T-helper 1 cell treated with Interleukin-12 subunit alpha and Interleukin-12 subunit beta and Interleukin-4 antibody, amounts not matched to agents 30 μg/mL and 1 μg/mL, for 36 hours (primary cell): ENCODE measurements around the gene SOCS1.

ENCODE experiments used
- H3K27ac Mint-ChIP-seq: one replicate; pipeline ENCODE4 v1.8.0; 2021; ENCODE audit warnings: mild to moderate bottlenecking, mixed read lengths
- H3K27me3 Mint-ChIP-seq: one replicate; pipeline ENCODE4 v1.8.0; 2021; ENCODE audit warnings: low read depth, mixed read lengths
- H3K36me3 Mint-ChIP-seq: one replicate; pipeline ENCODE4 v1.8.0; 2021; ENCODE audit warnings: low read depth, mixed read lengths
- H3K4me1 Mint-ChIP-seq: one replicate; pipeline ENCODE4 v1.8.0; 2021; ENCODE audit warnings: low read depth, mixed read lengths
- H3K4me3 Mint-ChIP-seq: one replicate; pipeline ENCODE4 v1.8.0; 2021; ENCODE audit warnings: mild to moderate bottlenecking, moderate library complexity, mixed read lengths
- H3K9me3 Mint-ChIP-seq: one replicate; pipeline ENCODE4 v1.8.0; 2021; ENCODE audit warnings: mixed read lengths

SOCS1 gene

GRCh38 chr16:11274964-11275363, 19.0 kb upstream of the SOCS1 start:
- no peak overlapping the region for H3K27ac Mint-ChIP-seq
- no peaks in the 10 kb centered on the region for H3K9me3 Mint-ChIP-seq
- H3K27me3 Mint-ChIP-seq, result peaks cover 15% of the 10 kb centered on the region
- no peaks in the 10 kb centered on the region for H3K36me3 Mint-ChIP-seq
- no peaks in the 10 kb centered on the region for H3K4me1 Mint-ChIP-seq
- no peak overlapping the region for H3K4me3 Mint-ChIP-seq

GRCh38 chr16:11273721-11274324, 17.8 kb upstream of the SOCS1 start:
- no peaks in the 10 kb centered on the region for H3K9me3 Mint-ChIP-seq
- no peak overlapping the region for H3K27ac Mint-ChIP-seq
- no peaks in the 10 kb centered on the region for H3K36me3 Mint-ChIP-seq
- peaks cover 12% of the 10 kb centered on the region for H3K27me3 Mint-ChIP-seq
- no peak overlapping the region for H3K4me3 Mint-ChIP-seq
- no peaks in the 10 kb centered on the region for H3K4me1 Mint-ChIP-seq

- Mint-ChIP-seq H3K9me3 (no peaks in the 10 kb centered on the region), H3K4me1 (no peaks in the 10 kb centered on the region), H3K4me3 (no peak within 1 kb of the TSS), H3K27me3 (peaks cover 19% of the 10 kb centered on the region), H3K36me3 (no peaks in the 10 kb centered on the region), H3K27ac (no peak within 1 kb of the TSS)
Measured at GRCh38 chr16:11272921-11273720, 17.1 kb upstream of the SOCS1 start, which contains the start of gene PRM3. PRM3 (minus strand) TSS chr16:11273629; CDS start chr16:11273595, 34 bp downstream.

- no peaks in the 10 kb centered on the region for H3K9me3 Mint-ChIP-seq
- H3K27ac Mint-ChIP-seq, result no peak overlapping the region
- H3K4me3 Mint-ChIP-seq, result no peak overlapping the region
- no peaks in the 10 kb centered on the region for H3K36me3 Mint-ChIP-seq
- H3K4me1 Mint-ChIP-seq, result no peaks in the 10 kb centered on the region
- H3K27me3 Mint-ChIP-seq, result peaks cover 19% of the 10 kb centered on the region
Measured at GRCh38 chr16:11272484-11272883, 16.5 kb upstream of the SOCS1 start.

- peaks cover 17% of the 10 kb centered on the region for H3K27me3 Mint-ChIP-seq
- no peak overlapping the region for H3K27ac Mint-ChIP-seq
- no peaks in the 10 kb centered on the region for H3K9me3 Mint-ChIP-seq
Measured at GRCh38 chr16:11271610-11272009, 15.6 kb upstream of the SOCS1 start.

GRCh38 chr16:11270602-11271162, 14.7 kb upstream of the SOCS1 start:
- H3K27ac Mint-ChIP-seq, result no peak overlapping the region

More at GRCh38 chr16:11271610-11272009, 15.6 kb upstream of the SOCS1 start:
- H3K36me3 Mint-ChIP-seq, result no peaks in the 10 kb centered on the region
- no peaks in the 10 kb centered on the region for H3K4me1 Mint-ChIP-seq
- no peak overlapping the region for H3K4me3 Mint-ChIP-seq

GRCh38 chr16:11268921-11269375, 12.9 kb upstream of the SOCS1 start, which contains the start of gene TNP2:
TNP2 (minus strand) TSS chr16:11269325; CDS start chr16:11269262, 63 bp downstream.
- Mint-ChIP-seq H3K4me3 (no peak within 1 kb of the TSS), H3K36me3 (no peaks in the 10 kb centered on the region), H3K4me1 (peaks cover 8% of the 10 kb centered on the region), H3K27me3 (peaks cover 12% of the 10 kb centered on the region), H3K9me3 (no peaks in the 10 kb centered on the region), H3K27ac (no peak within 1 kb of the TSS)

More at GRCh38 chr16:11270602-11271162, 14.7 kb upstream of the SOCS1 start:
- Mint-ChIP-seq H3K36me3 (no peaks in the 10 kb centered on the region), H3K27me3 (peaks cover 17% of the 10 kb centered on the region), H3K4me1 (no peaks in the 10 kb centered on the region), H3K4me3 (no peak overlapping the region), H3K9me3 (no peaks in the 10 kb centered on the region)

- Mint-ChIP-seq H3K27me3 (peaks cover 14% of the 10 kb centered on the region), H3K36me3 (no peaks in the 10 kb centered on the region), H3K27ac (no peak overlapping the region), H3K4me1 (peaks cover 23% of the 10 kb centered on the region), H3K4me3 (no peak overlapping the region), H3K9me3 (no peaks in the 10 kb centered on the region)
Measured at GRCh38 chr16:11265124-11265523, 9.1 kb upstream of the SOCS1 start.

- H3K4me3 Mint-ChIP-seq, result peak overlapping the region; percentile 36
- H3K4me1 Mint-ChIP-seq, result peaks cover 29% of the 10 kb centered on the region
- peaks cover 12% of the 10 kb centered on the region for H3K27me3 Mint-ChIP-seq
- H3K36me3 Mint-ChIP-seq, result no peaks in the 10 kb centered on the region
- H3K27ac Mint-ChIP-seq, result peak overlapping the region; percentile 76
- H3K9me3 Mint-ChIP-seq, result no peaks in the 10 kb centered on the region
Measured at GRCh38 chr16:11264155-11264832, 8.3 kb upstream of the SOCS1 start.

GRCh38 chr16:11263737-11264136, 7.7 kb upstream of the SOCS1 start:
- H3K27me3 Mint-ChIP-seq, result peaks cover 11% of the 10 kb centered on the region
- H3K36me3 Mint-ChIP-seq, result no peaks in the 10 kb centered on the region
- no peaks in the 10 kb centered on the region for H3K9me3 Mint-ChIP-seq
- peaks cover 33% of the 10 kb centered on the region for H3K4me1 Mint-ChIP-seq
- H3K4me3 Mint-ChIP-seq, result peak overlapping the region; percentile 36
- peak overlapping the region; percentile 76 for H3K27ac Mint-ChIP-seq

GRCh38 chr16:11262915-11263314, 6.9 kb upstream of the SOCS1 start:
- peak overlapping the region; percentile 3 for H3K27ac Mint-ChIP-seq
- no peaks in the 10 kb centered on the region for H3K36me3 Mint-ChIP-seq
- H3K4me1 Mint-ChIP-seq, result peaks cover 40% of the 10 kb centered on the region
- no peak overlapping the region for H3K4me3 Mint-ChIP-seq
- peaks cover 4% of the 10 kb centered on the region for H3K27me3 Mint-ChIP-seq
- H3K9me3 Mint-ChIP-seq, result no peaks in the 10 kb centered on the region

- no peaks in the 10 kb centered on the region for H3K36me3 Mint-ChIP-seq
- H3K4me1 Mint-ChIP-seq, result peaks cover 50% of the 10 kb centered on the region
- H3K27ac Mint-ChIP-seq, result no peak overlapping the region
- peaks cover 4% of the 10 kb centered on the region for H3K27me3 Mint-ChIP-seq
- no peaks in the 10 kb centered on the region for H3K9me3 Mint-ChIP-seq
- no peak overlapping the region for H3K4me3 Mint-ChIP-seq
Measured at GRCh38 chr16:11260596-11260966, 4.6 kb upstream of the SOCS1 start.

- Mint-ChIP-seq H3K9me3 (no peaks in the 10 kb centered on the region), H3K27ac (peak overlapping the region; percentile 0), H3K4me1 (peaks cover 50% of the 10 kb centered on the region), H3K4me3 (no peak overlapping the region), H3K36me3 (peaks cover 3% of the 10 kb centered on the region), H3K27me3 (peaks cover 4% of the 10 kb centered on the region)
Measured at GRCh38 chr16:11259655-11260595, 3.9 kb upstream of the SOCS1 start.
